ENCODE results near the gene CPNE5. TPM values are rescaled to one million over a fixed set of nuclear protein-coding genes. Genes with fewer than 3 reads are reported as not detected.

Gene CPNE5
- total RNA-seq, 4 donors from 2014 or later: 3.0 to 8.3 (median 3.3) TPM; not detected in 1

DNA sequence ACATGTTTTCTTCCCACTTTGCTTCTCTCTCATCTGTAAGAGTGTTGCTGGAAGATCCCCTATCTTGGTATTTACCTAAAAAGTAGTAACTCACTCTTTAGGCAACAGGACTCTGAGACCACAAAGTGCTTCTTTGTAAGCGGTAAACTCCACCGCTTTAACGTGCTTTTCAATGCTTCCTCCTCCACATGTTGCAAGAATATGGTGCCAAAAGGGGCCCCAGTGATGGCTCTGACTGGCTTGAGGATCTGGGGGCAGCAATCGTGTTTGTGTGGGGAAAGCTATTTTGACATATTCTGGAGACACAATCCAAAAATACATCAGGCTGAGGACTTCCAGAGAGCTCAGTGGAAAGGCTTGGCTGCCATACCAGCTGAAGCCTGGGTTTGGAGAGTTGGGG, 12.4 kb upstream of the CPNE5 start:
- 56% methylated on average over 4 of the region's 4 CpGs; no CpG with 5 or more reads in 1 of the 2 donors for WGBS, 2 donors (ENCODE audit: low coverage in 1 of 2)
- DNase-seq: no peak
- Histone ChIP-seq H3K36me3 (no peaks in the 10 kb centered on the region), H3K27me3 (no peaks in the 10 kb centered on the region), H3K4me1 (peaks cover 0 to 22% (median 14%) of the 10 kb centered on the region in 4 donors), H3K27ac (peak overlapping the region; percentile 10 to 63 (median 13)), H3K9me3 (no peaks in the 10 kb centered on the region), H3K4me3 (no peak overlapping the region)
- intact Hi-C loops (cut with DNase I; ENCODE audit: low total_unique reads) (no loop called here), in situ Hi-C loops (cut with MboI; ENCODE audit: low pct_ligation_motif_present in 1 of 4, low pct_unique_long_range_greater_than_20kb in 1 of 4, low sequenced_read_pairs in 3 of 4) (loop anchor here in 2 of 4 donors (5.0 kb wide), 1 partner anchor 84 kb away; no protein-coding TSS in a partner anchor)
- TF ChIP-seq POLR2AphosphoS5 (IDR thresholded peaks at IDR 0.05) (no peak), EP300 (IDR thresholded peaks at IDR 0.05; ENCODE audit: low read depth) (no peak), POLR2A (IDR thresholded peaks at IDR 0.05) (no peak)
- TF ChIP-seq, protein P1, sequence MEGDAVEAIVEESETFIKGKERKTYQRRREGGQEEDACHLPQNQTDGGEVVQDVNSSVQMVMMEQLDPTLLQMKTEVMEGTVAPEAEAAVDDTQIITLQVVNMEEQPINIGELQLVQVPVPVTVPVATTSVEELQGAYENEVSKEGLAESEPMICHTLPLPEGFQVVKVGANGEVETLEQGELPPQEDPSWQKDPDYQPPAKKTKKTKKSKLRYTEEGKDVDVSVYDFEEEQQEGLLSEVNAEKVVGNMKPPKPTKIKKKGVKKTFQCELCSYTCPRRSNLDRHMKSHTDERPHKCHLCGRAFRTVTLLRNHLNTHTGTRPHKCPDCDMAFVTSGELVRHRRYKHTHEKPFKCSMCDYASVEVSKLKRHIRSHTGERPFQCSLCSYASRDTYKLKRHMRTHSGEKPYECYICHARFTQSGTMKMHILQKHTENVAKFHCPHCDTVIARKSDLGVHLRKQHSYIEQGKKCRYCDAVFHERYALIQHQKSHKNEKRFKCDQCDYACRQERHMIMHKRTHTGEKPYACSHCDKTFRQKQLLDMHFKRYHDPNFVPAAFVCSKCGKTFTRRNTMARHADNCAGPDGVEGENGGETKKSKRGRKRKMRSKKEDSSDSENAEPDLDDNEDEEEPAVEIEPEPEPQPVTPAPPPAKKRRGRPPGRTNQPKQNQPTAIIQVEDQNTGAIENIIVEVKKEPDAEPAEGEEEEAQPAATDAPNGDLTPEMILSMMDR (IDR thresholded peaks at IDR 0.05): no peak

DNA sequence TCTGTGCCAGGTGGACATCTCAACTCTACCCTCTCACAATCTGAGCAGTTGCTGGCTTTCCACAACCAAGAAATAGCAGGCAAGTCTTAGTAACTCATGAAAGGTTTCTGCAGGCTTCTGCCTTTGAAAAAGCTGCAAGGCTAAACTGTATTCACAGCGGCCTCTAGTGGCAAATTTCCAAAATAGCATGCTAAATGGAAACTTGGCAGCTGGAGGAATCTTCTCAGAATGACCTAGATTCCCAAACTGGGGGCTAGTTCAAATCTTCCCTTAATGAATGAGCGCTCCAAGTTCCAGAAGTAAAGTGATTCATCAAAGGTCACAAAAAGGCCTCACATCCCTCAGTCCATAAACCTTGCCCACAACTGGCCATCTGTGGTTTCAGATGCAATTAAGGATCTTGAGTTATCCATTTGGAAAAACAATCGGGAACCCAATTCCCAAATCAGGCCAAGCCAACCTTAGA, 11.9 kb upstream of the CPNE5 start:
- in situ Hi-C loops (cut with MboI; ENCODE audit: low pct_ligation_motif_present in 1 of 4, low pct_unique_long_range_greater_than_20kb in 1 of 4, low sequenced_read_pairs in 3 of 4): loop anchor here in 2 of 4 donors (5.0 kb wide), 1 partner anchor 84 kb away; no protein-coding TSS in a partner anchor
- no peaks in the 10 kb centered on the region for H3K36me3 ChIP-seq
- no peaks in the 10 kb centered on the region for H3K27me3 ChIP-seq
- H3K4me3 ChIP-seq: no peak overlapping the region
- peak overlapping the region; percentile 10 to 63 (median 13) for H3K27ac ChIP-seq
- peak; percentile 46 for DNase-seq
- peaks cover 0 to 22% (median 14%) of the 10 kb centered on the region in 4 donors for H3K4me1 ChIP-seq
- TF ChIP-seq POLR2AphosphoS5 (IDR thresholded peaks at IDR 0.05) (peak in 2 of 3 donors; percentile 6 to 37), EP300 (IDR thresholded peaks at IDR 0.05; ENCODE audit: low read depth) (no peak)
- TF ChIP-seq, protein P1 (IDR thresholded peaks at IDR 0.05): peak; percentile 64 to 81 (median 71)
- WGBS, 2 donors (ENCODE audit: low coverage in 1 of 2): 35 to 100% methylated on average over 1 to 3 of the region's 3 CpGs
- H3K9me3 ChIP-seq: no peaks in the 10 kb centered on the region
- intact Hi-C loops (cut with DNase I; ENCODE audit: low total_unique reads): no loop called here

DNA sequence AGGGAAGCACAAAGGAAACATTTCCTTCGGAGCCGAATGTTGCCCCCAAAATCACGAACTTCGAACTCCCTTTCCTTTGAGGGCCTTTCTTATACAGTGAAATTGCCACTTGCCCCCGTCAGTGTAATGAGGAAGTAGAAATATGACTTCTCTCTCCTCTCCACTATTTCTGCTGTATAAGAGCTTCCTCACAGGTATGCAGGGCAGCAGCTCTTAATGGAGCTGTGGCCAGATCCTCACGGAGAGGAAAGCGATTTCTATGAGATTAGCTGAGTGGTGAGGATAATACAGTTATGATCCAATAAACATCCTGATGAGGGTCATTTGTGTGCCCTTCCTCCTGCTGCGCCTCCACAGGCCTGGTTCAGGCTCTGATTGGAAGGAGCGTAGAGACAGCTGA, 10.8 kb upstream of the CPNE5 start:
- Histone ChIP-seq H3K4me3 (no peak overlapping the region), H3K27ac (no peak overlapping the region), H3K36me3 (no peaks in the 10 kb centered on the region), H3K9me3 (no peaks in the 10 kb centered on the region), H3K4me1 (peaks cover 0 to 22% (median 14%) of the 10 kb centered on the region in 4 donors), H3K27me3 (no peaks in the 10 kb centered on the region)
- DNase-seq: no peak
- intact Hi-C loops (cut with DNase I; ENCODE audit: low total_unique reads) (no loop called here), in situ Hi-C loops (cut with MboI; ENCODE audit: low pct_ligation_motif_present in 1 of 4, low pct_unique_long_range_greater_than_20kb in 1 of 4, low sequenced_read_pairs in 3 of 4) (loop anchor here in 2 of 4 donors (5.0 kb wide), 1 partner anchor 83 kb away; no protein-coding TSS in a partner anchor)
- 83 to 84% methylated on average over 7 to 9 of the region's 9 CpGs for WGBS, 2 donors (ENCODE audit: low coverage in 1 of 2)
- TF ChIP-seq, protein P1 (IDR thresholded peaks at IDR 0.05): no peak
- TF ChIP-seq POLR2A (IDR thresholded peaks at IDR 0.05) (no peak), POLR2AphosphoS5 (IDR thresholded peaks at IDR 0.05) (no peak), EP300 (IDR thresholded peaks at IDR 0.05; ENCODE audit: low read depth) (no peak)

DNA sequence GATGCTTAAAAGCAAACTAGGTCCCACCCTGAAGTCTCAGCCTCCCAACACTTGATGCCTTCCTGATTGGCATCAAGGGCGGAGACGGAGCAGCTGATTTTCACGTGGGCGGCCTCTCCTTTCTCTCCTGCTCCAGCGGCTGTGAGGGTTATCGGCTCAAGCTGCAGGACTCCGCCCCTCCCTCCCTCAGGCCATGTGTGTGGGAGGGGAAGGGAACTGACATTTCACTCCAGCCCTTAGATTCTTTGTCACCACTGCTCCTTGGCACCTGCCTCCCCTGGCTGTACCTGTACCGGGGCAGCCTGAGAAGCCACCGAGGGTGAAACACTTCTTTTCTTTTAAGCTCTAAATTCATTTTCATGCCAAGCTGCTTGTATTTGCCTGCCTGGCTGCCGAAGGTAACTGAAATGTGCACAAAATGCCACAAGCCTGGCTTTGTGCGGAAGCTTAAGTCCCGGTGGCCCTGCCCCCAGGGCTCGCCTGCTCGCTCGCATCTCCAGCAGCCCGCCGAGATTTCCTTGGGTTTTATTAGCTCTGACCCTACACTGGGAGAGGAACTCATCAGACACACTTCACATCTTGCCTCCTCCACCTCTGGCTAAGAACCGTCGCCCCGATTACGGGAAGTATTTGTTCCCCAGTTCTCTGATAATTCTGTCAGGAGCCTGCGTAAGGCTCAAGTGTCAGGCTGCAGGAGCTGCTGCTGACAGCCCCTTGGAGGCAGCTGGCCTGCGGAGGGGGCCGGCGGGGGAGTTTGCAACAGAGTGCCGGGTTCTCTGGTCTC, 9.6 kb upstream of the CPNE5 start:
- DNase-seq: peak; percentile 63
- Histone ChIP-seq H3K4me1 (peaks cover 0 to 22% (median 14%) of the 10 kb centered on the region in 4 donors), H3K9me3 (no peaks in the 10 kb centered on the region), H3K4me3 (no peak overlapping the region), H3K36me3 (no peaks in the 10 kb centered on the region), H3K27ac (no peak overlapping the region), H3K27me3 (no peaks in the 10 kb centered on the region)
- intact Hi-C loops (cut with DNase I; ENCODE audit: low total_unique reads) (loop anchor here (5.0 kb wide), 1 partner anchor 82 kb away; no protein-coding TSS in a partner anchor), in situ Hi-C loops (cut with MboI; ENCODE audit: low pct_ligation_motif_present in 1 of 4, low pct_unique_long_range_greater_than_20kb in 1 of 4, low sequenced_read_pairs in 3 of 4) (no loop called here)
- TF ChIP-seq POLR2AphosphoS5 (IDR thresholded peaks at IDR 0.05) (no peak), POLR2A (IDR thresholded peaks at IDR 0.05) (no peak), EP300 (IDR thresholded peaks at IDR 0.05; ENCODE audit: low read depth) (no peak)
- TF ChIP-seq, protein P1 (IDR thresholded peaks at IDR 0.05): no peak
- WGBS, 2 donors (ENCODE audit: low coverage in 1 of 2): 47% methylated on average over 24 of the region's 26 CpGs; no CpG with 5 or more reads in 1 of the 2 donors

Measured in transverse colon (tissue), 4 donors.